GM10266 (cell line): Measurements from ENCODE around the gene ZNF516.
A peak's percentile ranks its signal among the peaks of the same experiment; 100 is the strongest.

ENCODE experiments used
- DNase-seq: peaks from one replicate; pipeline ENCODE4 v3.0.0; 2012; ENCODE audit errors: extremely low spot score
- TF ChIP-seq, protein P1 (sequence below): IDR thresholded peaks from 2 replicates; pipeline ENCODE4 v1.5.1; 2012; ENCODE audit warnings: mild to moderate bottlenecking, low read depth; ENCODE audit not compliant: control insufficient read depth, insufficient read depth; ENCODE audit errors: missing control alignments

Gene ZNF516

GRCh38 chr18:76404345-76404831 lies 90.7 kb downstream of the ZNF516 start:
- DNase-seq: no peak
- TF ChIP-seq, protein P1, sequence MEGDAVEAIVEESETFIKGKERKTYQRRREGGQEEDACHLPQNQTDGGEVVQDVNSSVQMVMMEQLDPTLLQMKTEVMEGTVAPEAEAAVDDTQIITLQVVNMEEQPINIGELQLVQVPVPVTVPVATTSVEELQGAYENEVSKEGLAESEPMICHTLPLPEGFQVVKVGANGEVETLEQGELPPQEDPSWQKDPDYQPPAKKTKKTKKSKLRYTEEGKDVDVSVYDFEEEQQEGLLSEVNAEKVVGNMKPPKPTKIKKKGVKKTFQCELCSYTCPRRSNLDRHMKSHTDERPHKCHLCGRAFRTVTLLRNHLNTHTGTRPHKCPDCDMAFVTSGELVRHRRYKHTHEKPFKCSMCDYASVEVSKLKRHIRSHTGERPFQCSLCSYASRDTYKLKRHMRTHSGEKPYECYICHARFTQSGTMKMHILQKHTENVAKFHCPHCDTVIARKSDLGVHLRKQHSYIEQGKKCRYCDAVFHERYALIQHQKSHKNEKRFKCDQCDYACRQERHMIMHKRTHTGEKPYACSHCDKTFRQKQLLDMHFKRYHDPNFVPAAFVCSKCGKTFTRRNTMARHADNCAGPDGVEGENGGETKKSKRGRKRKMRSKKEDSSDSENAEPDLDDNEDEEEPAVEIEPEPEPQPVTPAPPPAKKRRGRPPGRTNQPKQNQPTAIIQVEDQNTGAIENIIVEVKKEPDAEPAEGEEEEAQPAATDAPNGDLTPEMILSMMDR: no peak

- TF ChIP-seq, protein P1: no peak
- DNase-seq: peak; percentile 23
Observed at GRCh38 chr18:76402026-76402990, 92.7 kb downstream of the ZNF516 start.

GRCh38 chr18:76401498-76401897 lies 93.5 kb downstream of the ZNF516 start:
- peak; percentile 35 for DNase-seq
- TF ChIP-seq, protein P1: no peak

- TF ChIP-seq, protein P1: no peak
- DNase-seq: no peak
Observed at GRCh38 chr18:76399613-76400391, 95.2 kb downstream of the ZNF516 start.

DNA sequence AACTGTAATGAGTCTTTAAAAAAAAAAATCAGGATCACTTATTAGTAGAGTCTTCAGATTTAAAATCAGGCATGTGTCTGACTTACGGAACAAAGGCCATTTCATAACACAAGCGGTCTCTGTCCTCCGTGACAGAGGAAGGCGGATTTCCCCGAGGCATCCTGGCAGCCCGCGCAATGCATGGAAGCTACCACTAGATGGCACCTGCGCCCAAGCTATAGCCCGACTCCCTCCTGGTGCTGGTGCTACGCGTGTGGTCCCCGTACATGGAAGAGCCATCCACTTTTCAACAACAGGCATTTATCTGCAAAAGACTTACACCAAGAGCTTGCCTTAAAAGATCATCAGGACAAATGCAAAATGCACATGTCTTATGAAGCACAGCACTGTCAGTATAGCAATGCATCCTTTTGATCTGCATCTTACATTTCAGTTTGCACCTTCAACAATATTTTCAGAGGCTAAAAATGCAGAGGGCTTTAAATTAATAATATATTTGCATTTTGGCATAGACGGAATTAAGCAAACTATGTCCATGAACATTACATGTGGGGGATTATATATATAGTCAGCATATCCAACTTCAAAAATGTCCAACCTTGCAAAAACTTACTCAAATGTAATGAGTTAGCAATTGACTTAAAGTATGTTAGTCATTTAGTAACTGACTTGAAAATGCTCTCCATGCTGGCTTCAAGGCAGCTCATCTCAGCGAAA lies 96.0 kb downstream of the ZNF516 start:
- peak; percentile 91 for DNase-seq
- TF ChIP-seq, protein P1: peak; percentile 97

DNA sequence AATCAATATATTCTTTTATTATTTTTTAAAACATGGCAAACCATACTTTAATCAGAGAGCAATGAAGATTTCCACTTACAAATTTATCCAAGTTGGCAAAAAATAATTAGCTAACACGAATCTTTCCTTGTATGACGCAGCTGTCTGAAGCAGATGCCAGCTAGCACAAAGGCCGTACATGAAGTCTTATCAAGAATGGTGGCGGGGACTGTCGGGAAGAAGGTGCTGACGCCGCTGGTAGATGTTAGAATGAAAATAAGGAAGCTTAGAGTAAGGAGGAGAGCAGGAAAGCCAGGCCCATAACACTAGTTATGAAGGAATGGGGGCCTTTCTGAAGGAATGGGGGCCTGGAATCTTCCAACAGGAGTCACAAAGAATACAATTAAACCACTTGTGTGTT lies 96.7 kb downstream of the ZNF516 start:
- DNase-seq: no peak
- TF ChIP-seq, protein P1: no peak
